Endometrium (tissue), 2 donors: ENCODE data around the gene KISS1R.

Experiments used
- FAIRE-seq: peaks from 2 replicates; lab custom pipeline; 2012; peaks lifted over from hg19 to GRCh38; lab: Jason Lieb, UNC
- donor health status: control.
- donor health status: control.

KISS1R gene

DNA sequence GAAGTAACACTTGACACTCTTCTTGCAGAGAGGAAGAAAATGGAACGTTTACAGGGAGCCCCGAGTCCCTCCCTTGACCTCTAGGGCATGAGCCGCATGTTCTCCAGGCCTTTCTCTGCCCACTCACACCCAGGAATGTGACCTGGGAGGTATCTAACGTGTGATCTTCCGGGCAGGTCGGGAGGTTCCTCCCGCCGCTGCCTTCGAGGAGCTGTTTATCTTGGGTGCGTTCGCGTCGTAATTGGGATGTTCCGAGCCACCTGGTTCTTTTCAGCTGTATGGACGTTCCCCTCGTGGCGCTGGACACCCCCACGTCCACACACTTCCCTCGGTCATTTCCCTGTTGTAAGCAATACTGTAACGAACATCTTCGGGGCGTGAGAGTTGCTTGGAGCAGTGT is 22.3 kb downstream of the KISS1R start:
- no peak for FAIRE-seq

DNA sequence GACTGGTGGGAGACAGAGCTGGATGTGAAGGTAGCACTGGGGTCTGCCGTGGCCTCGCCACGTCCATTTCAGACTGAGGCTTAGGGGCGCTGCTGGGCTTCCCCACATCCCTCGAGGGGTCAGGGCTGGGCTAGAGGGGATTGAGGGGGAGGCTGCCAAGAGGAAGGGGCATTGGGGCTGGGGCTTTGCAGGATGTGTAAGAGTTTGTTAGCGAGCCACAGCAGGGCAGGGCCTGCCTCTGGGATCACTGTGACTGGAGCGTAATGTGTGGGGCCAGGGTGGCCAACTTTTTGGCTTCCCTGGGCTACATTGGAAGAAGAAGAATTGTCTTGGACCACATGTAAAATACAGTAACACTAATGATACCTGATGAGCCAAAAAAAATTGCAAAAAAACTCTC is 22.8 kb downstream of the KISS1R start:
- FAIRE-seq, result no peak

DNA sequence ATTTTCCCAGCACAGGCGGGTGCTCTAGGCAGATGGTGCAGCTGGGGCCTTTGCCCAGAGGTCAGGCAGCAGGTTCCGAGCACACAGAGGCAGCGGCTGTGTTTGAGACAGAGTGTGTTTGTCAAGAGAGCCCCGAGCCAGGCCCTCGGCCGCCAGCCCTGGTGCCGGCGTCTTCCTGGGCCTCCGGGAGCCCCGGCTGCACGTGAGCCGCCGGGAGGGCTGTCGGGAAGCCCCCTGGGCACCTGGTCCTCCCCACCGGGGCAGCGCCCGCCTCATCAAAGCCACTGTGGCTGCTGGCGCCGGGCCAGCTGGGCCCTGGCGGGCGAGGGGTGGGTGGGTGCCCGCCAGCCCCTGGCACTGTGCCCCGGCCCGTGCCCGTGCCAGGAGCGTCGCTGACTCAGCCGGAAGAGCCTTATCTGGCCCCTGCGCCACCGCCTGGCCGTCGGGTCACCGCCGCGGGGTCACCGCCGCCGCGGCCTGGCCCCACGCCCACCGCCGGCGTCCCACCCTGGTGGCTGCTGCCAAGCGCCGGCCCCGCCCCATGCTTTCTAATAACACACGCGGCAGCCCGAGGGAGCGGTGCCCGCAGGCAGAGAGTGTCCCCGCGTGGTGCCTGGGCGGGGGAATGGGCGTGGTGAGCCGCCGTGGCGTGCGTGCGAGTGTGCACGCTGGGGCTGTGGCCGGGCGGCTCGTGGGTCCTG is 23.6 kb downstream of the KISS1R start:
- FAIRE-seq, result no peak

GRCh38 chr19:941292-942132 is 24.4 kb downstream of the KISS1R start:
- FAIRE-seq, result no peak

GRCh38 chr19:942133-942645 is 25.1 kb downstream of the KISS1R start:
- FAIRE-seq, result no peak

DNA sequence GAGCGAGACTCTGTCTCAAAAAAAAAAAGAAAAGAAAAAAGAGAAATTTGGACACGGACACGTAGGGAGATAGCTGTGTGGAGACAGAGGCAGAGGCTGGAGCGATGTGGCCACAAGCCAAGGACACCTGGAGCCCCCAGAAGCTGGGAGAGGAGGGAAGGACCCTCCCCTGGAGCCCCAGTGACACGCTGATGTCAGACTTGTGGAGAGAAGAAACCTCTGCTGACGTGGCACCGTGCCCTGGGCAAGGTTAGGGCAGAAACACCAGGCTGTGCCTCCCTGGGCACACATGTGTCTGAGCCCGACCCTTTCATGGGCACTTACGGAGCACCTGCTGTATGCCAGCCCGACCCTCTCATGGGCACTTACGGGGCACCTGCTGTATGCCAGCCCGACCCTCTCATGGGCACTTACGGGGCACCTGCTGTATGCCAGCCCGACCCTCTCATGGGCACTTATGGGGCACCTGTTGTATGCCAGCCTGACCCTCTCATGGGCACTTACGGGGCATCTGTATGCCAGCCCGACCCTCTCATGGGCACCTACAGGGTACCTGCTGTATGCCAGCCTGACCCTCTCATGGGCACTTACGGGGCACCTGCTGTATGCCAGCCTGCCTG is 26.5 kb downstream of the KISS1R start:
- FAIRE-seq, result no peak

- FAIRE-seq, result no peak
These were observed 27.0 kb downstream of the KISS1R start for GRCh38 chr19:944171-944567.

- no peak for FAIRE-seq
These were observed 27.6 kb downstream of the KISS1R start for GRCh38 chr19:944663-945241.

GRCh38 chr19:945401-946252 is 28.5 kb downstream of the KISS1R start:
- FAIRE-seq, result no peak

DNA sequence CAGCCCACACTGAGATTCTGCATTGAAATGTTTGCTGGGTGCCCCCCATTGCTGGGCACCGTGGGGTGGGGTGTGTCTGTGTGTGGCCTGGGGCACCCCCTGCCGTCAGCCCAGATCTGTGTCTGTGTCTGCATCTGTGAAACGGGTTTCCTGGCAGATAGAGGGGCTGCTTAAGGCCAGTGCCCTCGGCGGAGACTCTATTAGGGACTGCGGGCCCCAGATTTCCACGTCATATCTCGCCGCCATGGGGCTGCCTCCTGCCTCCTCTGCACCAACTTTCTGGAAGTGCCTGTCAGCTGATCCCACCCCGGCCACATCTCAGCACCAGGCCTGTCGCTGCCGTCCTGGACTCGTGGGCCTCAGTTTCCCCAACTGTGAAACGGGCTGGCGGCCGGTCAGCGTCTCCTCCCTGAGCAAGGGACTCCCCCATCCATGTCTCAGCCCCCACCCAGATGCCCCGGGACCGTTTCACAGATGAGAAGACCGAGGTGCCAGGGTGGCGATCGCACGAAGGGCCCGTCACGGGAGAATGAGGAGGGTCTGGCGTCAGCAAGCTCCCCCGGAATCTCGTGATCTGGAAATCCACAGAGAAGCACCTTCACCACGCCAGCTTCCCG is 30.1 kb downstream of the KISS1R start:
- FAIRE-seq, result no peak

DNA sequence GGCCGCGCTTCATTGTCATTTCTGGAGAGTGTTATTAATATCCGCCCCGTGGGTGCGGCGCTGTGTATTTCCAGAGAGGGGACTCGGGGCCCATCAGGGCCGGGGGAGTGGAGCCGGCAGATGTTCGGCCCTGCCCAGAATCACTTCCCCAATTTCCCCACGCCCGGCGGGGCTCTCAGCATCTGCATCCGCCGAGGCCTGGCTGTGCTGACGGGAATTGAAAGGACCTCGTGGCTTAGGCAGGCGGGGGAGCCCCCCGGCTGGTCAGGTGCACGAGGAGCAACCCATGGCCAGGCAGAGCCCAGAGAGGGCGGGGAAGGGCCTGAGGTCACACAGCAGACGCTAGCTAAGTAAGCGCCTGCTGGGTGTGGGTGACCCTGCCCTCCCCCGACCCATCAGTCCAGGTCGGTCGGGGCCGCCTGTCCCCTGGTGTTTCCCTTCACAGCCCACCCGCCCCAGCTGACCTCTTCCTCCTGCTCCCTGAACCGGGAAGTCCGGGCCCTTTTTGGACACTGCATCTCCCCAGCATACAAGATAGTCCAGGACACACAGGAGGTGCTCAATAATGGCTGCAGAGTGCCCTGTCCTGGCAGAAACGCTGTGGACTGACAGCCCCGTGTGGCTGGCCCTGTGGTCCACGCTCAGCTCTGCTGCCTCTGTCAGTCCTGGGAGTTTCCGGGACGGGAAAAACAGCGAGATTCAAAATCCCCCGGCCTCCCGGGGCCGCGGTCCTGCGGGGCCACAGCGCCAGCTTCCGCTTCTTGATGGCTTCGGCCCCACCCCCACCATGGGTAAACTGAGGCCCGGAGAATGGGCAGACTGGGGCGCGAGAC is 30.8 kb downstream of the KISS1R start:
- no peak for FAIRE-seq

DNA sequence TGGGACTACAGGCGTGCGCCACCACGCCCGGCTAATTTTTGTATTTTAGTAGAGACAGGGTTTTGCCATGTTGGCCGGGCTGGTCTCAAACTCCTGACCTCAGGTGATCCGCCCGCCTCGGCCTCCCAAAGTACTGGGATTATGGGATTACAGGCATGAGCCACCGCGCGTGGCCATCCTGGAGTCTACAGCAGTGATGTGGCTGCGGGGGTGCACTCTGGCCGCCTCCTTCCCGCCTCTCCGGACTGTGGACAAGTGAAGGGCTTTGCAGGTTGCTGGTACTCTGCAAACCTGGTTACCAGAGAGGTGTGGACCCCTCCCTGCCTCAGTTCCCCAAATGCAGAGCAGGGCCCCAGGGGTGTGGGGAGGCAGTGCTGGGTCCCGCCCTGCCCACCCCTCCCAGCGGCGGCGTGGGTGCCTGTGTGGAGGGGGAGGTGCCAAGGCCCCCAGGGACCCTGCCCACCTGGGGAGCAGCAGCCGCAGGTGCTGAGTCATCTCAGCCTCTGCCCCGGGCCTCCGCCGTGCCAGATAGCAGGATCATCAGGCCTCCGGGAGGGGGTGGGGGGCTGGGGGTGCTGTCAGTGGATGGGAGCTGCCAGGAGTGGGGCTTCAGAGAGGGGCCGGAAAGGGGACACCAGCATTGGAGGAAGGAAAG is 31.8 kb downstream of the KISS1R start:
- no peak for FAIRE-seq

GRCh38 chr19:950352-951066 is 33.4 kb downstream of the KISS1R start:
- FAIRE-seq, result no peak

GRCh38 chr19:952049-952679 is 35.0 kb downstream of the KISS1R start:
- no peak for FAIRE-seq

DNA sequence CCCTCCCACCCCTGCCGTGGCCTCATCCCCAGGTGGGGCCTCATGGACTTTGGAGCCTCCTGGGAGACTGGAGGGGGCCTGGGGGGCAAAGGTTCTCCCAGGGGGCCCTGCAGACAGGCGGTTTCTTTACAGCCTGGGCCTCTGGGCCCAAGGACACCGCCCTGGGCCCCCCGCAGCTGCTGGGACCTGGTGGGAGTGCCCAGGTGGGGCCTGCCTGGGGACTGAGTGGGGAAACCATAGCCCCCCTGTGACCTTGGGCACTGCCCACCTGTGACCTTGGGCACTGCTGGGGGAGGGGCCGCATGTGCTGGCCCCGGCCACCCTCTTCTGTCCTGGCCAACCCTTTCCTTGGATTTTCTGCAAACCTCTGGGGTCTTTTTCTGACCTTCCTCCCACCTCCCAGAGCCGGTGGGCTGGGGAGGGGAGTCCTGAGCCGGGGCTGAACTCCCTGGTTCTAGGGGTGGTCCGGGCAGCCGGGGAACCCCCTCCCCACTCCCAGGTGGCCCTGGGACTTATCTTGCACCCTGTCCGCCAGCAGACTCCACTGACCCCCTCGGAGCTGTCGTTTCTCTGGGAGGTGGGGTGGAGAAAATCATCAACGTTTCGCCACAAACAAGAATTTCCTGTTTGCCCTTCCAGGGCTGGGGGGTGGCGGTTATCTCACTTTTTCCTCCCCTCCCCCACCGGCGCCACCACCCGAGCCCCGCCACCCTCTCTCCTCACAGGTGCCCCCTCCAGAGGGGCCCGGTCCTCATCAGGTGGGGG is 35.7 kb downstream of the KISS1R start:
- no peak for FAIRE-seq

DNA sequence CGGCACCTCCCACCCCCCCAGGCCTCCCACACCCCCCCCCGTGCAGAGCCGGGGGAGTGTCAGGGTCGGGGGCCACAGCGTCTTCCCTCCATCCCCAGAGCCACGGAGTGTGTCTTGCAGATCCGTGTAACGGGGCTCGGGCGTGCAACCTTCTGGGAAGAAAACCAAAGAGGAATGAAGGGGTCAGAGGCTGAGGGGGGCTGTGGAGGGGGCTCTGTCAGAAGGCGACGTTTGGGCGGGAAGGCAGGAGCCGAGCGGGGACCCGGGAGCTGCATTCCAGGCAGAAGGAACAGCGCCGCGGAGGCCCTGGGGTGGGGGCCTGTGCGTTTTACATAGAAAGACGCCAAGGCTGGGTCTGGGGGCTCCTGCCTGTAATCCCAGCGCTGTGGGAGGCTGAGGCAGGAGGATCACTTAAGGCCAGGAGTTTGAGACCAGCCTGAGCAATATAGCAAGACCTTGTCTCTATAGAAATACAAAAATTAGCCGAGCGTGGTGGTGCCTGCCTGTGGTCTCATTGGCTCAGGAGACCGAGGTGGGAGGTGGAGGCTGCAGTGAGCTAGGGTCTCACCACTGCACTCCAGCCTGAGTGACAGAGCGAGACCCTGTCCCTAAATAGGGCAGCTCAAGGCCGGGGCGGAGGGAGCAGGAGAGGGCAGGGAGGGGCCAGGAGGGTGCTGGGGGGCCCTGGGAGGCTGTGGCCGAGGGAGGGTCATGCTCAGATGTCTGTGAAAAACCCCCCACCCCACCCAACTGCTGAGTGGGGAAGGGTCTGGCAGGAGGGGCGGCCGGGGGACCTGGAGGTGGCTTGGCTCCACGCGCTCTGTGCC is 36.5 kb downstream of the KISS1R start:
- FAIRE-seq, result no peak

GRCh38 chr19:954272-954671 is 37.1 kb downstream of the KISS1R start:
- FAIRE-seq, result no peak
